ENCODE data around the gene ICA1. TPM values are rescaled to one million over a fixed set of nuclear protein-coding genes. Genes with fewer than 3 reads are reported as not detected.

The ICA1 gene
- total and polyA plus RNA-seq, 2 of the 4 experiments (the other 2 are of a cell fraction) = not detected

DNA sequence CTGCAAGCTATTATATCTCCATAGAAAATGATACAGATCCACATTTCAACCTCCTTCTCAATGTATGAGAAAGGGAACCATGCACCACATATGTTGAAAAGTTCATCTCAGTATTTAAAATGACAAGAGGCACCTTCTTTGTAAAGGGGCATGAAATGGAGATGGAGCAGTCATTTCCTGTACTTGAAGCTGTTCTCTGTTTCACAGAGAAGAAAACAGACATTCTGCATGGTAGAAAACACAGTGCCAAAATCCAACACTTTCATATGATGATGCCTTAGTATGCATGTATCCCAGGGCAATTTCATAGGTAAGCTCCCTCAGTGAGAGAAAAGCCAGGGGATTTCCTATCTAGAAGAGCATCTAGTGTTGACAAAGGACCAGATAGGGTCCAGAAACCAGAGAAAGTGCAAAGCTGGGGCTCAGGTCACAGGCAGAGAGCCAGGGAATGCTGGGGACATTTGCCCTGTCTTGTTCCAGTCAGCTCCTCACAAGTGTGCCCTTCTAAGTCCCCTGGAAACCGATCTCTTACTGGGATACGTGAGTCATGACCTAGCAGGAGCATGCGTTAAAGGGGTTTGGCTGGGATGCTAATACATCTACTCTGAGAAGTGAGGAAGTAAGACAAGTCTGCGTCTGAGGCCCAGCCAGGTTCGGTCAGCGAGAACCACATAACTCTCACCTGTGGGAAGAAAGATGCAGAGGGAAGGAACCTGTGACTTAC is 118.7 kb downstream of the ICA1 start:
- no peaks in the 10 kb centered on the region for H3K9me1 ChIP-seq (ENCODE audit: insufficient read depth, low read length)
- no peaks in the 10 kb centered on the region for H4K20me1 ChIP-seq (ENCODE audit: insufficient read depth, low read length)
- no peaks in the 10 kb centered on the region for H3K4me1 ChIP-seq (ENCODE audit: control insufficient read depth, insufficient read depth, low read length)
- no peak overlapping the region for H2AK9ac ChIP-seq (replicated peaks; ENCODE audit: low read depth, low read length, poor library complexity)
- H3K56ac ChIP-seq (ENCODE audit: extremely low read depth, insufficient read depth, low read length) = no peak overlapping the region
- no peak overlapping the region for H4K5ac ChIP-seq (ENCODE audit: low read depth, low read length)
- ChIA-PET POLR2A (ENCODE audit: unreplicated experiment) (interaction anchor here (0.6 kb wide), 1 partner anchor 86 kb away, joined by 6 read pairs; no protein-coding TSS in a partner anchor), CTCF (no interaction called here)
- H4K8ac ChIP-seq (ENCODE audit: low read depth in 2 of 2, low read length in 2 of 2) = no peak overlapping the region
- no peak overlapping the region for H3K27ac ChIP-seq (ENCODE audit: insufficient read depth, low read length)
- no peak overlapping the region for H3K18ac ChIP-seq (ENCODE audit: low read depth, low read length)
- no peak overlapping the region for H2BK15ac ChIP-seq (ENCODE audit: low read depth, low read length)
- DNase-seq = no peak
- H2AK5ac ChIP-seq (ENCODE audit: low read depth, low read length) = no peak overlapping the region
- no TSS peak for BruUV-seq (replicated peaks)
- no peak overlapping the region for H3K4me3 ChIP-seq (ENCODE audit: insufficient read depth, low read depth, low read length)
- no peaks in the 10 kb centered on the region for H3K36me3 ChIP-seq (ENCODE audit: control insufficient read depth, insufficient read depth, low read length)
- H2AFZ ChIP-seq (replicated peaks; ENCODE audit: low read length, poor library complexity) = no peak overlapping the region
- dilution Hi-C loops (cut with HindIII; ENCODE audit: low sequenced_read_pairs, unreplicated experiment) = no loop called here
- no peaks in the 10 kb centered on the region for H3K9me3 ChIP-seq (ENCODE audit: control insufficient read depth, insufficient read depth, low read length)
- intact Hi-C loops (cut with micrococcal nuclease) = no loop called here
- no peak overlapping the region for H3K23ac ChIP-seq (ENCODE audit: low read depth, low read length)
- H3K14ac ChIP-seq (replicated peaks; ENCODE audit: low read depth, low read length) = no peak overlapping the region
- WGBS, 2 experiments (ENCODE audit: extremely low coverage in 2 of 2, insufficient read length in 1 of 2) = no CpG with 5 or more reads among the region's 6 CpGs
- H2BK5ac ChIP-seq (ENCODE audit: low read depth, low read length, poor library complexity, severe bottlenecking) = no peak overlapping the region
- H2BK20ac ChIP-seq (ENCODE audit: low read depth, low read length) = no peak overlapping the region
- H3K4ac ChIP-seq (ENCODE audit: low read depth, low read length) = no peak overlapping the region
- no peak overlapping the region for H3K9ac ChIP-seq (ENCODE audit: low read depth, low read length)
- no peak for ATAC-seq (ENCODE audit: low read depth)
- no peak overlapping the region for H3K4me2 ChIP-seq (ENCODE audit: low read depth, low read length)
- in situ Hi-C loops (cut with MboI; ENCODE audit: low sequenced_read_pairs) = no loop called here
- H3K79me1 ChIP-seq (ENCODE audit: low read depth in 1 of 2, low read length in 2 of 2) = no peaks in the 10 kb centered on the region
- H4K91ac ChIP-seq (ENCODE audit: insufficient read depth, low read depth, low read length) = no peak overlapping the region
- H3K27me3 ChIP-seq (ENCODE audit: control insufficient read depth, insufficient read depth, low read length) = no peaks in the 10 kb centered on the region; the same call in 1 of the 2 replicates
- TF ChIP-seq RFX5 (IDR thresholded peaks at IDR 0.05; ENCODE audit: low read depth, low read length) = no peak
- TF ChIP-seq CHD1 (IDR thresholded peaks at IDR 0.05; ENCODE audit: low read depth, low read length) = no peak
- TF ChIP-seq SMC3 (IDR thresholded peaks at IDR 0.05; ENCODE audit: low read depth, low read length) = no peak
- no peak for TF ChIP-seq MAZ (IDR thresholded peaks at IDR 0.05; ENCODE audit: borderline replicate concordance, low read depth, low read length)
- no peak for TF ChIP-seq MAFK (IDR thresholded peaks at IDR 0.05; ENCODE audit: low read depth, low read length)
- no peak for TF ChIP-seq MXI1 (IDR thresholded peaks at IDR 0.05; ENCODE audit: borderline replicate concordance, low read depth, low read length)
- TF ChIP-seq ELK1 (IDR thresholded peaks at IDR 0.05; ENCODE audit: borderline replicate concordance, low read depth, low read length) = no peak
- no peak for TF ChIP-seq POLR2A (IDR thresholded peaks at IDR 0.05; ENCODE audit: low read depth, low read length)
- TF ChIP-seq RCOR1 (IDR thresholded peaks at IDR 0.05; ENCODE audit: insufficient replicate concordance, low read length) = no peak
- no peak for TF ChIP-seq USF2 (IDR thresholded peaks at IDR 0.05; ENCODE audit: low read depth, low read length)
- TF ChIP-seq FOS (IDR thresholded peaks at IDR 0.05; ENCODE audit: low read depth, low read length) = no peak
- no peak for TF ChIP-seq CTCF (conservative IDR thresholded peaks at IDR 0.05; ENCODE audit: low read depth, low read length)
- no peak for TF ChIP-seq NFE2L2 (IDR thresholded peaks at IDR 0.05; ENCODE audit: low read depth, low read length)
- TF ChIP-seq RAD21 (IDR thresholded peaks at IDR 0.05; ENCODE audit: low read length) = no peak
- TF ChIP-seq BHLHE40 (IDR thresholded peaks at IDR 0.05; ENCODE audit: low read depth, low read length) = no peak
- no peak for TF ChIP-seq CEBPB (IDR thresholded peaks at IDR 0.05; ENCODE audit: low read depth, low read length)
- no peak overlapping the region for H2BK120ac ChIP-seq (ENCODE audit: low read depth, low read length)

Measured in IMR-90 (cell line).